Endothelial cell of umbilical vein (primary cell): Measurements from ENCODE around the gene RCOR1.

Experiments
- CTCF ChIP-seq, 2 donors: IDR thresholded peaks; 1 replicate in 1 of 2; 2 replicates in 1 of 2; pipeline ENCODE4 v1.5.1; 2011; ENCODE audit warnings: low read length in 2 of 2, mild to moderate bottlenecking in 2 of 2, moderate library complexity in 2 of 2, control low read depth in 1 of 2, inconsistent platforms in 1 of 2, low read depth in 1 of 2; ENCODE audit not compliant: insufficient read depth in 1 of 2; ENCODE audit errors: extremely low read depth in 1 of 2
- EZH2 ChIP-seq: IDR thresholded peaks from 2 replicates; pipeline ENCODE4 v1.6.1; 2012; ENCODE audit warnings: borderline replicate concordance, low read depth, mild to moderate bottlenecking, moderate library complexity, low read length, inconsistent platforms; ENCODE audit not compliant: severe bottlenecking
- FOS ChIP-seq: IDR thresholded peaks from 2 replicates; pipeline ENCODE4 v1.6.1; 2011; ENCODE audit warnings: mild to moderate bottlenecking, low read length, moderate library complexity, borderline replicate concordance; ENCODE audit not compliant: insufficient read depth
- POLR2A ChIP-seq: IDR thresholded peaks from 2 replicates; pipeline ENCODE4 v1.6.1; 2012; ENCODE audit warnings: low read depth, mild to moderate bottlenecking, control low read depth, low read length
- TF ChIP-seq, protein P1 (sequence below): IDR thresholded peaks from 2 replicates; pipeline ENCODE4 v1.6.1; 2011; ENCODE audit not compliant: insufficient read depth, insufficient read length

GRCh38 chr14:102738373-102739189, 146.1 kb downstream of the RCOR1 start:
- TF ChIP-seq CTCF (IDR thresholded peaks at IDR 0.05; ENCODE audit: extremely low read depth in 1 of 2, insufficient read depth in 1 of 2, low read depth in 1 of 2, low read length in 2 of 2), result no peak
- no peak for TF ChIP-seq POLR2A
- TF ChIP-seq, protein P1, sequence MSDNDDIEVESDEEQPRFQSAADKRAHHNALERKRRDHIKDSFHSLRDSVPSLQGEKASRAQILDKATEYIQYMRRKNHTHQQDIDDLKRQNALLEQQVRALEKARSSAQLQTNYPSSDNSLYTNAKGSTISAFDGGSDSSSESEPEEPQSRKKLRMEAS, result no peak
- no peak for TF ChIP-seq FOS
- no peak for TF ChIP-seq EZH2
